Parathyroid adenoma (tissue), 2 donors: ENCODE results near the gene MTCH1.

Source experiments
- H2AFZ ChIP-seq: fragments of 300-600 bp; sonication (generic); one replicate; pipeline ENCODE4 v1.7.0; 2017; ENCODE audit warnings: antibody characterized with exemption, mild to moderate bottlenecking
- H3K27ac ChIP-seq: fragments of 300-600 bp; sonication (generic); one replicate; pipeline ENCODE4 v1.7.0; 2017
- H3K27me3 ChIP-seq: fragments of 300-600 bp; sonication (generic); one replicate; pipeline ENCODE4 v1.7.0; 2017; ENCODE audit warnings: low read length; ENCODE audit not compliant: control insufficient read depth, insufficient read depth
- H3K36me3 ChIP-seq: fragments of 300-600 bp; sonication (generic); one replicate; pipeline ENCODE4 v1.7.0; 2017; ENCODE audit warnings: low read length; ENCODE audit not compliant: control insufficient read depth, insufficient read depth
- H3K4me1 ChIP-seq: fragments of 300-600 bp; sonication (generic); one replicate; pipeline ENCODE4 v1.7.0; 2017; ENCODE audit warnings: control low read depth
- H3K4me2 ChIP-seq: fragments of 300-600 bp; sonication (generic); one replicate; pipeline ENCODE4 v1.7.0; 2017; ENCODE audit warnings: low read length
- H3K4me3 ChIP-seq: fragments of 300-600 bp; sonication (generic); one replicate; pipeline ENCODE4 v1.7.0; 2017; ENCODE audit warnings: low read depth, low read length
- H3K79me2 ChIP-seq: fragments of 300-600 bp; sonication (generic); one replicate; pipeline ENCODE4 v1.7.0; 2017; ENCODE audit warnings: control low read depth
- H3K9ac ChIP-seq: fragments of 300-600 bp; sonication (generic); one replicate; pipeline ENCODE4 v1.7.0; 2017; ENCODE audit warnings: mild to moderate bottlenecking
- H3K9me3 ChIP-seq: fragments of 300-600 bp; sonication (generic); one replicate; pipeline ENCODE4 v1.7.0; 2017; ENCODE audit warnings: low read length; ENCODE audit not compliant: control insufficient read depth
- TF ChIP-seq, protein P1 (sequence below): fragments of 300-600 bp; sonication (generic); IDR thresholded peaks from one replicate; pipeline ENCODE4 v1.7.0; 2017; ENCODE audit warnings: antibody characterized with exemption, mild to moderate bottlenecking
- donor health status: primary hyperparathyroidism.

MTCH1 gene, protein sequence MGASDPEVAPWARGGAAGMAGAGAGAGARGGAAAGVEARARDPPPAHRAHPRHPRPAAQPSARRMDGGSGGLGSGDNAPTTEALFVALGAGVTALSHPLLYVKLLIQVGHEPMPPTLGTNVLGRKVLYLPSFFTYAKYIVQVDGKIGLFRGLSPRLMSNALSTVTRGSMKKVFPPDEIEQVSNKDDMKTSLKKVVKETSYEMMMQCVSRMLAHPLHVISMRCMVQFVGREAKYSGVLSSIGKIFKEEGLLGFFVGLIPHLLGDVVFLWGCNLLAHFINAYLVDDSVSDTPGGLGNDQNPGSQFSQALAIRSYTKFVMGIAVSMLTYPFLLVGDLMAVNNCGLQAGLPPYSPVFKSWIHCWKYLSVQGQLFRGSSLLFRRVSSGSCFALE

GRCh38 chr6:36985808-36986703, at the start of gene MTCH1:
Gene MTCH1 (minus strand): TSS chr6:36986196. CDS start chr6:36986173, 23 bp downstream.
- peak within 1 kb of the TSS; percentile 98 for H3K9ac ChIP-seq
- TF ChIP-seq, protein P1, sequence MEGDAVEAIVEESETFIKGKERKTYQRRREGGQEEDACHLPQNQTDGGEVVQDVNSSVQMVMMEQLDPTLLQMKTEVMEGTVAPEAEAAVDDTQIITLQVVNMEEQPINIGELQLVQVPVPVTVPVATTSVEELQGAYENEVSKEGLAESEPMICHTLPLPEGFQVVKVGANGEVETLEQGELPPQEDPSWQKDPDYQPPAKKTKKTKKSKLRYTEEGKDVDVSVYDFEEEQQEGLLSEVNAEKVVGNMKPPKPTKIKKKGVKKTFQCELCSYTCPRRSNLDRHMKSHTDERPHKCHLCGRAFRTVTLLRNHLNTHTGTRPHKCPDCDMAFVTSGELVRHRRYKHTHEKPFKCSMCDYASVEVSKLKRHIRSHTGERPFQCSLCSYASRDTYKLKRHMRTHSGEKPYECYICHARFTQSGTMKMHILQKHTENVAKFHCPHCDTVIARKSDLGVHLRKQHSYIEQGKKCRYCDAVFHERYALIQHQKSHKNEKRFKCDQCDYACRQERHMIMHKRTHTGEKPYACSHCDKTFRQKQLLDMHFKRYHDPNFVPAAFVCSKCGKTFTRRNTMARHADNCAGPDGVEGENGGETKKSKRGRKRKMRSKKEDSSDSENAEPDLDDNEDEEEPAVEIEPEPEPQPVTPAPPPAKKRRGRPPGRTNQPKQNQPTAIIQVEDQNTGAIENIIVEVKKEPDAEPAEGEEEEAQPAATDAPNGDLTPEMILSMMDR: peak; percentile 3
- H3K27ac ChIP-seq: peak within 1 kb of the TSS; percentile 89

GRCh38 chr6:37033819-37034795, 48.1 kb upstream of the MTCH1 start:
- Histone ChIP-seq H3K27me3 (no peaks in the 10 kb centered on the region), H3K9me3 (no peaks in the 10 kb centered on the region), H3K4me1 (no peaks in the 10 kb centered on the region), H3K4me2 (no peak overlapping the region), H3K4me3 (no peak overlapping the region), H3K79me2 (no peaks in the 10 kb centered on the region), H3K36me3 (no peaks in the 10 kb centered on the region), H2AFZ (no peak overlapping the region), H3K27ac (no peak overlapping the region), H3K9ac (no peak overlapping the region)
- TF ChIP-seq, protein P1: no peak

More at GRCh38 chr6:36985808-36986703, at the start of gene MTCH1:
- H3K36me3 ChIP-seq: no peaks in the 10 kb centered on the region
- H3K27me3 ChIP-seq: no peaks in the 10 kb centered on the region
- peaks cover 32% of the 10 kb centered on the region for H3K4me1 ChIP-seq
- peak within 1 kb of the TSS; percentile 95 for H3K4me3 ChIP-seq
- no peaks in the 10 kb centered on the region for H3K9me3 ChIP-seq
- peak within 1 kb of the TSS; percentile 67 for H2AFZ ChIP-seq
- H3K79me2 ChIP-seq: peaks cover 44% of the 10 kb centered on the region
- peak within 1 kb of the TSS; percentile 75 for H3K4me2 ChIP-seq

DNA sequence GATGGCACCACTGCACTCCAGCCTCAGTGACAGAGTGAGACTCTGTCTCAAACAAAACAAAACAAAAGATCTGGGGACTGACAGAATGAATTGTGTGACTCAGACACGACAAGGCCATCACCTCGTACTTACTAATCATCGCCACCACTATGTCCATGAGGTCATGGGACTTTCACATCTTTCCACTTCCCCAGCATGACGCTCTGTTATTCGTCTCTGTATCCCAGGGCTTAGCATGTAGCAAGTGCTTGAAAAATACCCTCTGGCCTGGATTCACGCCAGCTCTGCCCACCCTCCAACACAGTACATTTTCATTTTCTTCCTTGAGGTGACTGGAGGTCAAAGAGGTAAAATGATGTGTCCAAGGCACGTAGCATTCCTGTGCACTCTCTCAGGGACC, 47.3 kb upstream of the MTCH1 start:
- Histone ChIP-seq H3K9ac (no peak overlapping the region), H3K27me3 (no peaks in the 10 kb centered on the region), H3K79me2 (no peaks in the 10 kb centered on the region), H3K4me2 (no peak overlapping the region), H3K4me3 (no peak overlapping the region), H2AFZ (no peak overlapping the region), H3K4me1 (no peaks in the 10 kb centered on the region), H3K9me3 (no peaks in the 10 kb centered on the region), H3K36me3 (no peaks in the 10 kb centered on the region), H3K27ac (no peak overlapping the region)
- TF ChIP-seq, protein P1: no peak

DNA sequence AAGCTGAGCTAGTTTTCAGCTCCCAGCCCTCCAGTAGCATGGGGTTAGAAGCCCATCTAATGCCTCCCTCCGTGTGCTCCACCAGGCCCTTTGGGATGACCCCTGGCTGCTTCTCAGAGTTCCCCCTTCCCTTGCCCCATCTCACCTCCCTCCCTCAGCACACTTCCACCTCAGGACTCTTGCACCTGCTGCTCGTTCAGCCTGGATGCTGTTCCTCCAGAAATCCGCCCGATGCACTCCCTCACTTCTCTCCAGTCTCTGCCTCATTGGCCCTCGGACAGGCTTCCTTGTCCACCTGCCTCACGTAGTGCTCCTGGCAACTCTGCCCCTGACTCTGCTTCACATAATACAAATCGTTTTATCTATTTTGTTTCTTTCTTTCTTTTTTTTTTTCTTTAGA, 46.2 kb upstream of the MTCH1 start:
- Histone ChIP-seq H2AFZ (no peak overlapping the region), H3K27ac (no peak overlapping the region), H3K9ac (no peak overlapping the region), H3K79me2 (no peaks in the 10 kb centered on the region), H3K36me3 (no peaks in the 10 kb centered on the region), H3K4me1 (no peaks in the 10 kb centered on the region), H3K4me2 (no peak overlapping the region), H3K27me3 (no peaks in the 10 kb centered on the region), H3K9me3 (no peaks in the 10 kb centered on the region), H3K4me3 (no peak overlapping the region)
- TF ChIP-seq, protein P1: no peak
